HFFc6 (cell line): ENCODE results near the gene XAGE5. TPM values are rescaled to one million over a fixed set of nuclear protein-coding genes. Genes with fewer than 3 reads are reported as not detected.

ENCODE experiments used
- DNase-seq: peaks from one replicate; pipeline ENCODE4 v3.0.0-alpha.2; 2018
- H3K27ac Mint-ChIP-seq: 2 replicates; pipeline ENCODE4 v1.8.0; 2020; ENCODE audit warnings: mild to moderate bottlenecking, mixed read lengths
- H3K27me3 Mint-ChIP-seq: 2 replicates; pipeline ENCODE4 v1.8.0; 2021; ENCODE audit warnings: mild to moderate bottlenecking, moderate library complexity, mixed read lengths; ENCODE audit not compliant: insufficient read depth
- H3K36me3 Mint-ChIP-seq: 2 replicates; pipeline ENCODE4 v1.8.0; 2021; ENCODE audit warnings: low read depth, mixed read lengths
- H3K4me1 Mint-ChIP-seq: 2 replicates; pipeline ENCODE4 v1.8.0; 2020; ENCODE audit warnings: low read depth, mixed read lengths
- H3K4me3 Mint-ChIP-seq: 2 replicates; pipeline ENCODE4 v1.8.0; 2020; ENCODE audit warnings: mild to moderate bottlenecking, moderate library complexity, mixed read lengths
- H3K9me3 Mint-ChIP-seq: 2 replicates; pipeline ENCODE4 v1.8.0; 2020; ENCODE audit warnings: mild to moderate bottlenecking, mixed read lengths
- CTCF ChIP-seq: fragments of 200-600 bp; sonication (generic); IDR thresholded peaks from 2 replicates; pipeline ENCODE4 v1.5.0; 2021; ENCODE audit warnings: antibody characterized with exemption, mild to moderate bottlenecking
- total RNA-seq, 6 experiments: library from RNA; stranded (reverse); fragmentation: NEBNext Ultra II Directional; extraction: Animal tissue kit (Norgen Biotek cat#: 25700); gene quantifications; 2 replicates in 1 of 6; 3 replicates in 5 of 6; pipeline ENCODE4 v1.2.3, GENCODE V29; 2021

The XAGE5 gene
- total RNA-seq, 6 experiments from 2014 or later, result not detected

- Mint-ChIP-seq H3K4me1 (no peaks in the 10 kb centered on the region), H3K4me3 (no peak overlapping the region), H3K36me3 (no peaks in the 10 kb centered on the region), H3K9me3 (no peaks in the 10 kb centered on the region), H3K27ac (no peak overlapping the region), H3K27me3 (no peaks in the 10 kb centered on the region; the same call in 1 of the 2 replicates)
- no peak for DNase-seq
- no peak for TF ChIP-seq CTCF
Observed at GRCh38 chrX:52865343-52865998, 54.4 kb downstream of the XAGE5 start.

Other genes with a start within 250 kb of the XAGE5 start
- gene SSX7, start 156.4 kb upstream of the XAGE5 start, total RNA-seq, result not detected
- not detected for gene SSX2, start 104.1 kb upstream of the XAGE5 start, total RNA-seq
- gene SSX2B, start 60.0 kb upstream of the XAGE5 start, total RNA-seq, result not detected
- not detected for gene SPANXN5, start 13.9 kb upstream of the XAGE5 start, total RNA-seq
- gene XAGE3, start 56.8 kb downstream of the XAGE5 start, total RNA-seq, result not detected
- gene FAM156B, start 86.0 kb downstream of the XAGE5 start, total RNA-seq, result 10 to 100 TPM in 5 of 6 experiments, 1 to 10 TPM in 1; 9.7 to 15.4 (median 14.1) TPM
- 10 to 100 TPM; 13.0 to 19.1 (median 16.6) TPM for gene FAM156A, start 147.2 kb downstream of the XAGE5 start, total RNA-seq
- 1 to 10 TPM; 2.1 to 3.1 (median 2.8) TPM for gene GPR173, start 237.5 kb downstream of the XAGE5 start, total RNA-seq